Right cardiac atrium (tissue), 5 donors: Measurements from ENCODE around the gene EHD2. TPM values are rescaled to one million over a fixed set of nuclear protein-coding genes. Genes with fewer than 3 reads are reported as not detected.

Experiments used
- ATAC-seq, 2 donors: fragments of 200-7000 bp; cut with Tn5 transposase; one replicate each; pipeline versions ENCODE4 v1.8.0 to v1.9.1; 2020; ENCODE audit warnings: moderate library complexity in 2 of 2, mild to moderate bottlenecking in 1 of 2
- DNase-seq, 3 donors: peaks; one replicate each; pipeline ENCODE4 v3.0.0-alpha.2; 2020
- H3K27ac ChIP-seq: one replicate; pipeline ENCODE4 v1.5.1; 2013; ENCODE audit warnings: mild to moderate bottlenecking, low read length, control low read depth, moderate library complexity
- H3K27me3 ChIP-seq: one replicate; pipeline ENCODE4 v1.6.1; 2013; ENCODE audit not compliant: control insufficient read depth, insufficient read depth
- H3K4me1 ChIP-seq: one replicate; pipeline ENCODE4 v1.6.1; 2013; ENCODE audit warnings: low read length; ENCODE audit not compliant: control insufficient read depth, insufficient read depth
- H3K4me3 ChIP-seq: one replicate; pipeline ENCODE4 v1.5.1; 2013; ENCODE audit warnings: low read length, control low read depth
- H3K9me3 ChIP-seq: one replicate; pipeline ENCODE4 v1.6.1; 2013; ENCODE audit warnings: low read length; ENCODE audit not compliant: control insufficient read depth
- WGBS: extraction: QIAGEN DNeasy Blood & Tissue Kit; methylation state at CpG from one replicate; pipeline ENCODE4 v1.1.7; 2013; 5-methylcytosine and 5-hydroxymethylcytosine counted together
- intact Hi-C, 4 donors: fragments of 100-400 bp; cut with DNase I; formaldehyde crosslinking; loops; one replicate each; pipeline versions ENCODE4 v1.11.0 to v1.14.0; 2022 to 2023
- polyA plus RNA-seq: library from polyadenylated mRNA; stranded (reverse); fragments of 200-250 nt; gene quantifications from one replicate; pipeline ENCODE4 v1.2.3, GENCODE V29; 2013
- total RNA-seq, 4 donors: library from RNA; stranded (reverse); fragmentation: NEBNext Ultra II Directional; extraction: Animal tissue kit (Norgen Biotek cat#: 25700); gene quantifications; one replicate each; pipeline ENCODE4 v1.2.1, GENCODE V29; 2021
- donor health status: healthy with polysubstance abuse.
- donor health status: DM: no; HTN: yes; CAD: no.
- donor health status: DM: no; HTN: no; CAD: no.
- donor health status: DM: no; HTN: yes; CAD: no; lungs with severe emphysema.
- donor health status: DM: yes; HTN: yes; CAD: no.

The EHD2 gene
- total and polyA plus RNA-seq, 5 donors = 32.8 to 61.9 (median 38.7) TPM

DNA sequence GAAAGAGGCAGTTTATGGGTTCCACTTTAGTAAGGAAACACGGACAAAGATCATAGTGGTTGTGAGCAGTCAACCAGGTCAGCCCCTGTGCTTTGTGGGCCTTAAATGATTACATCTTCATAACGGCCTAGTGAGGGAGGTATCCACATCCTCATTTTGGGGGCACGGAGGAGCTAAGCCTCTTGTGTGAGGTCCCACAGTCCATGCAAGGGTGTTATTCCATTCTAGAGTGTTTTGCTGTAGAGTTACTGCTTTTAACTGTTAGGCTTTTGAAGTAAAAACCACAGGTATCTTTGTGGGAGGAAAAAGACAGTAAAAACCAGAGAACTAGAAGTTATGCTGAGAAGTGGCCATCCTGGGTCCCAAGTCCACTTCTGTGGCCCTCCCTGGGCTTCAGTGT, 36.1 kb downstream of the EHD2 start:
- Histone ChIP-seq H3K9me3 (no peaks in the 10 kb centered on the region), H3K27ac (no peak overlapping the region), H3K27me3 (no peaks in the 10 kb centered on the region), H3K4me3 (no peak overlapping the region), H3K4me1 (no peaks in the 10 kb centered on the region)
- 86% methylated on average over 3 of the region's 3 CpGs for WGBS
- DNase-seq (no peak), ATAC-seq (no peak)
- intact Hi-C loops = no loop called here

DNA sequence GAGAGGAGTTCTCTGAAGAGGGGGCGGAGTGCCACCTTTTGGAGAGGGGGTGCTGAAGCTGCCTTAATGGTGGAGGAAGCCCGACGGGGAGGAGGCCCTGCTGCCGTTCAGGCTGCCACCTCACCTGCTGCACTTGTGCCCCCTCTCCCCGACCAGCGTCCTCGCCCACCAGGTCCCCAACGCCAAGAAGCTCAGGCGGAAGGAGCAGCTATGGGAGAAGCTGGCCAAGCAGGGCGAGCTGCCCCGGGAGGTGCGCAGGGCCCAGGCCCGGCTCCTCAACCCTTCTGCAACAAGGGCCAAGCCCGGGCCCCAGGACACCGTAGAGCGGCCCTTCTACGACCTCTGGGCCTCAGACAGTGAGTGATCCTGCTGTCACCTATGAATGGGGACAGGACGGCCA, 37.5 kb downstream of the EHD2 start:
- no peak overlapping the region for H3K4me3 ChIP-seq
- no peaks in the 10 kb centered on the region for H3K9me3 ChIP-seq
- H3K4me1 ChIP-seq = no peaks in the 10 kb centered on the region
- no peaks in the 10 kb centered on the region for H3K27me3 ChIP-seq
- no peak overlapping the region for H3K27ac ChIP-seq
- DNase-seq (no peak), ATAC-seq (no peak)
- WGBS = 92% methylated on average over 18 of the region's 18 CpGs
- intact Hi-C loops = no loop called here

DNA sequence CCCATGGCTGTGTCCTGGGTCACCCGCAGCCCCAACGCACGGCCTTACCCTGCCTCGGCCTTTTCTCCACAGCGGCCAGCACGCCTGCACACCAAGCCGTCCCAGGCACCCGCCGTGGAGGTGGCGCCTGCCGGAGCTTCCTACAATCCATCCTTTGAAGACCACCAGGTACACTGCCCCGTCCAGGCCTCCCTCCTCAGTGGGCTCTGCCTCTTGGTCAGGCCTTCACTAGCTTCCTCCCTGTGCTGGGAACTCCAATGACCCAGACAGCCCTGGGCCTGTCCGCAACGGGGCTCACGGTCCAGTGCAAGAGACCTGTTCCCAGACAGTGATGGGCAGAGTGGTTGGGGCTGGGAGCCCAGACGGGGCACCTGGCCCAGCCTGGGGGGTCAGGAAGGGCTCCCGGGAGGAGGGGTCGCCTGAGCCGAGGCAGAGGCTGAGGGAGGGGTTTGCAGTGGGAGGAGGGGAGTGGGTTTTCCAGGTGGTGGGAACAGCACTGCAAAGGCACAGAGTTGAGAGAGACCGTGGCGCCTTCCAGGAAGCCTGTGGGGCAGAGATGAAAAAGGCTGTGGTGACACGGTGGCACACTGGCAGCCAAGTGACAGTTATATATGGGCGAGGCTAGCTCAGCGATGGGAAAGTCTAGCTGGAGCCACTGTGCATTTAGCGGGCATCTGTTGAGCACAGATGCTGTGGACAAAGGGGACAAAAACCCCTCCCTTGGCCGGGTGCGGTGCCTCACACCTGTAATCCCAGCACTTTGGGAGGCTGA, 39.4 kb downstream of the EHD2 start:
- H3K27ac ChIP-seq = no peak overlapping the region
- no peaks in the 10 kb centered on the region for H3K27me3 ChIP-seq
- ATAC-seq (no peak), DNase-seq (no peak)
- no peaks in the 10 kb centered on the region for H3K4me1 ChIP-seq
- intact Hi-C loops = no loop called here
- no peaks in the 10 kb centered on the region for H3K9me3 ChIP-seq
- 91% methylated on average over 27 of the region's 27 CpGs for WGBS
- H3K4me3 ChIP-seq = no peak overlapping the region

DNA sequence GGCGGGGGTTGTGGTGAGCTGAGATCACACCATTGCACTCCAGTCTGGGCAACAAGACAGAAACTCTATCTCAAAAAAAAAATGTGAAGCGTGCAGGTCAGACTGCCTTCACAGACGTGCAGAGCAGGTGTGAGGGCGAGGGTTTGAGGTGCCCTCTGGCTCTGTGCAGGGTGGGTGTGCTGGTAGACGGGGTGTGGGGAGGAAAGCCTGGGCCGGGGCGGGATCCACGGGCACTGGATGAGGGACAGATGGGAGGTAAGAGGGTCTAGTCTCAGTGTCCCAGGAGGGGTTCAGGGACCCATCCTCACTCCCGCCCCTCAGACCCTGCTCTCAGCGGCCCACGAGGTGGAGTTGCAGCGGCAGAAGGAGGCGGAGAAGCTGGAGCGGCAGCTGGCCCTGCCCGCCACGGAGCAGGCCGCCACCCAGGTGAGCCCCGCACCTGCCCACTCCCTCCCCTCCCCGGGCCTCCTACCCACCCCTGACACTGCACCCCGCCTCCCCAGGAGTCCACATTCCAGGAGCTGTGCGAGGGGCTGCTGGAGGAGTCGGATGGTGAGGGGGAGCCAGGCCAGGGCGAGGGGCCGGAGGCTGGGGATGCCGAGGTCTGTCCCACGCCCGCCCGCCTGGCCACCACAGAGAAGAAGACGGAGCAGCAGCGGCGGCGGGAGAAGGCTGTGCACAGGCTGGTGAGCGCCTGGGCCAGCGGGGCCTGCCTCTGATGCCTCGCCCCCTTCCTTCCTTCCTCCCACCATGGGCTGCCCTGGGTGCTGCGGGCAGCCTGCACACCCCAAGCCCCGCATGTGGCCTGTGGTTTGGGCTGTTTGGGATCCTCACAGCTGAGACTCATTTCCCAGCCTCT, 41.2 kb downstream of the EHD2 start:
- intact Hi-C loops = no loop called here
- no peak overlapping the region for H3K27ac ChIP-seq

DNA sequence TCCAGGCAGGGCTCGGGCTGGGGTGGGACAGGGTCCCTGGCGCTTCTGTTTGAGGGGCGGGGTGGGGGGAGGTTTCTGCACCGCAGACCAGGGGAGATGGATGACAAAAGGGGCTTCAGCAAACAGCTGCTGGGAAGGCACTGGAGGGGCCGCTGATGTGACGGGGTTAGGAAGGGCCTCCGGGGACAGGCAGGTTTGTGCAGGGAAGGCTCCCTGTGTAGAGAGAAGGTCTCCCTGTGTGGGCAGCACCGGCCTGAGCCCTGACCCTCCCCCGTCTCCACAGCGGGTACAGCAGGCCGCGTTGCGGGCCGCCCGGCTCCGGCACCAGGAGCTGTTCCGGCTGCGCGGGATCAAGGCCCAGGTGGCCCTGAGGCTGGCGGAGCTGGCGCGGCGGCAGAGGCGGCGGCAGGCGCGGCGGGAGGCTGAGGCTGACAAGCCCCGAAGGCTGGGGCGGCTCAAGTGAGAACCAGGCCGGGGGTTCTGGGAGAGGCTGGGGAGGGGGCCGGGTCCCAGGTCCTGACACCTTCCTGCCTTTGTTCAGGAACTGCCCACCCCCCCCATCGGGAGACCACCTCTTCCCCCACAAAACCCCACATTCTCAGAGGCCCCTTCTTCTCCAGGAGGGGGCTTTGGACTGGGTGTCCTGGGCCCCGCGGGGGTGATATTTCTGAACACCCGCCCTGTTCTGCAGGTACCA, 42.0 kb downstream of the EHD2 start:
- no peak overlapping the region for H3K27ac ChIP-seq
- DNase-seq (peak in 1 of 3 donors; percentile 65), ATAC-seq (no peak)
- intact Hi-C loops = no loop called here
- 90% methylated on average over 36 of the region's 36 CpGs for WGBS
- H3K9me3 ChIP-seq = no peaks in the 10 kb centered on the region
- no peaks in the 10 kb centered on the region for H3K27me3 ChIP-seq
- no peak overlapping the region for H3K4me3 ChIP-seq
- H3K4me1 ChIP-seq = no peaks in the 10 kb centered on the region

More for the DNA sequence above, 41.2 kb downstream of the EHD2 start:
- no peaks in the 10 kb centered on the region for H3K4me1 ChIP-seq
- WGBS = 92% methylated on average over 37 of the region's 37 CpGs
- no peak overlapping the region for H3K4me3 ChIP-seq
- H3K9me3 ChIP-seq = no peaks in the 10 kb centered on the region
- peak in 1 of 3 donors; percentile 58 for DNase-seq
- ATAC-seq = peak; percentile 5 to 7
- H3K27me3 ChIP-seq = no peaks in the 10 kb centered on the region

DNA sequence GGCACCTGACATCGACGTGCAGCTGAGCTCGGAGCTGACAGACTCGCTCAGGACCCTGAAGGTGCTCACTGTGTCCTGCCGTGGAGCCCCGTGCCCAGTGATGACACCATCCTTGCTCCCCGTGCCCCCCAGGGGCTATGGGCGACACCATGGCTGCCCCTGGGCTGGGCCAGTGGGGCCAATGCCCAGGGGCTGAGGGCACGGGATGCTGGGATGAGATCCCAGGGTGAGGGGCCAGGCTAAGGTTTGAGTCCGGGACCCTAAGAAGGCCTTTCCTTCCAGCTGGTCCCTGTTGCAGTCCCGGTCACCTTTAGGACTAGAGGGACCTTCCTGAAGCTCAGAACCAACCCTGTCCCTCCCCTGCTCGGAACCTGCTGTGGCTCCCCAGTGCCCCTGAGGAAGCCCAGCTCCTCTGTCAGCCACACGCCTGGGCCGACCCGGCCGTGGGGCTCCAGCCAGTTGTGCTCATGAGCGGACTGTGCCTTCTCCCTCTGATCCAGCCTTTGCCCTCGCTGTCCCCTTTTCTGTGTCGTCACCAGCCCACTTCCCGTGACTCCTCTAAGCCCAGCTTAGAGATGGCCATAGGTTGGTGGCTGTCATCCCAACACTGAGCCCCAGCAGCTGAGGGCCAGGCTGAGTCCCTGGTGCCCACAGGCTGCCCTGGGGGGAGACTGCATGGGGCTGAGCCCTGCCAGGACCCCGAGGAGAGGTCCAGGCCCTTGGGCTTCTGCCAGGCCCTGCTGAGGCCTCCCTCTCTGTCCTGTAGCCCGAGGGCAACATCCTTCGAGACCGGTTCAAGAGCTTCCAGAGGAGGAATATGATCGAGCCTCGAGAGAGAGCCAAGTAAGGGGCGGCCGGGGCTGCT, 42.8 kb downstream of the EHD2 start:
- intact Hi-C loops = no loop called here

DNA sequence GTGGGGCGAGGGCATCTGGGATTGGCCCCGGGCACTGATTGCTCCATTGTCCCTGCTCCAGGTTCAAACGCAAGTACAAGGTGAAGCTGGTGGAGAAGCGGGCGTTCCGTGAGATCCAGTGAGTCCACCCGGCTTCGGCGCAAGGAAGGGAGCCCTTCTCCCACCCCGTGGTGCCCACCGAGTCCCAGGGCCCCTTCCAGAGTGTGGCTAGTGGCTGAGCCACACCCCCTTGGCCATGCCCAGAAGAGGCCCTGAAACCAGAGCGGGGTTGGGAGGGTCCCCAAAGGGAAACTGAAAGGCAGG, 43.4 kb downstream of the EHD2 start:
- H3K27me3 ChIP-seq = no peaks in the 10 kb centered on the region
- intact Hi-C loops = no loop called here
- no peak overlapping the region for H3K27ac ChIP-seq
- H3K4me1 ChIP-seq = no peaks in the 10 kb centered on the region
- DNase-seq (peak in 1 of 3 donors; percentile 49), ATAC-seq (no peak)
- 92% methylated on average over 12 of the region's 12 CpGs for WGBS
- no peaks in the 10 kb centered on the region for H3K9me3 ChIP-seq
- H3K4me3 ChIP-seq = no peak overlapping the region

More for the DNA sequence above, 42.8 kb downstream of the EHD2 start:
- Histone ChIP-seq H3K9me3 (no peaks in the 10 kb centered on the region), H3K27me3 (no peaks in the 10 kb centered on the region), H3K27ac (no peak overlapping the region), H3K4me1 (no peaks in the 10 kb centered on the region), H3K4me3 (no peak overlapping the region)
- peak in 1 of 3 donors; percentile 63 for DNase-seq
- ATAC-seq = peak in 1 of 2 donors; percentile 5
- 90% methylated on average over 28 of the region's 28 CpGs for WGBS

DNA sequence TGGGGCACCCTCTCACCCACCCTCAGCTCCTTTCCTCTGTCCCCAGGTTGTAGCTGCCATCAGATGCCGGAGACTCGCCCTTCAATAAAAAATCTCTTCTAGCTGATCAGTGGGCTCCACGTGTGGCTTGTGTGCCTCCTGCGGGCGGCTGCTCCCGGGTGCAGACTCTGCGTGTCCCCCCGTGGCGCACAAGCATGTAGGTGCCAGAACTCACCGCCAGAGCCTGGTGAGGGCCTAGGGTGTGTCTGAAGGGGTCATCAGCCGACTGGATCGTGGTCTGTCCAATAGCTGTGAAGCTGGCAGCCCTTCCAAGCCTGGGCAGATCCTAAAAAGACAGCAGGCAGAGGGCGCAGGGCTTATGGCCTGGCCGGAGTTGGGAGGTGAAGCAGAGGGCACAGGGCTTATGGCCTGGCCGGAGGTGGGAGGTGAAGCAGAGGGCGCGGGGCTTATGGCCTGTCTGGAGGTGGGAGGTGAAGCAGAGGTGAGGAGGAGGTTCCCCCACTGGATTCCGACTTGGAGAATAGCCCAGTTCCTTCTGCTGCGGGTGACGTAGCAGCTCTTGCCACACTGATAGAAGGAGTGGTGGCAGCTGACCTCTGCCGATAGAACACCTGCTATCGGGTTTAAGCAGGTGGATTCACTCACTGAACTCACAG, 43.9 kb downstream of the EHD2 start:
- H3K27ac ChIP-seq = no peak overlapping the region
- H3K4me3 ChIP-seq = no peak overlapping the region
- DNase-seq (peak in 1 of 3 donors; percentile 45), ATAC-seq (peak; percentile 7 to 8)
- H3K27me3 ChIP-seq = no peaks in the 10 kb centered on the region
- 79% methylated on average over 22 of the region's 22 CpGs for WGBS
- H3K4me1 ChIP-seq = no peaks in the 10 kb centered on the region
- intact Hi-C loops = no loop called here
- no peaks in the 10 kb centered on the region for H3K9me3 ChIP-seq

DNA sequence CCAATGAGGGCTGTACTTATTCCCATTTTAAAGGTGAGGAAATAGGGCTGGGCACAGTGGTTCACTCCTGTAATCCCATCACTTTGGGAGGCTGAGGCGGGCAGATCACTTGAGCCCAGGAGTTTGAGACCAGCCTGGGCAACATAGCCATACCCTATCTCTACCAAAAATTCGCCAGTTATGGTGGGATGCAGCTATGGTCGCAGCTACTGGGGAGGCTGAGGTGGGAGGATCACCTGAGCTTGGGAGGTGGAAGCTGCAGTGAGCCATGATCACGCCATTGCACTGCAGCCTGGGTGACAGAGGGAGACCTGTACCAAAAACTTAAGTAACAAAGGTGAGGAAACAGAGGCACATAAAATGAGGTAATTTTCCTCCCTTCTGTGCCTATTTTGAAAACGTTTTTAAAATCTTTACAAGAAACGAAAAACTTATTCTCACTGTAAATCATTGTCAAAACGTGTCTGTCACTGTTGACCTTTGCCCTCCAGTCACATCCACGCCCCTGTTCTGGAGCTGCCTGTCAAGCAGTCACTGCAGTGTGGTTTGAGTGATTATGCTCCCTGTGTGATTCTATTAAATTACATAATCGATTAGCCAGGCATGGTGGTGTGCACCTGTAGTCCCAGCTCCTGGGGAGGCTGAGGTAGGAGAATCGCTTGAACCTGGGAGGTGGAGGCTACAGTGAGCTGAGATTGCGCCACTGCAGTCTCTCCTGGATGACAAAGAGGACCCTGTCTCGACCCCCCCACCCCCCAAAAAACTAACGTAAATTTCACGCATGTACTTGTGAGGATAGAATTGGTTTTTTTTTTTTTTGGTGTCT, 44.6 kb downstream of the EHD2 start:
- DNase-seq = peak in 1 of 3 donors; percentile 10
- no peak overlapping the region for H3K4me3 ChIP-seq
- intact Hi-C loops = no loop called here
- WGBS = 81% methylated on average over 14 of the region's 14 CpGs
- no peaks in the 10 kb centered on the region for H3K9me3 ChIP-seq
- H3K4me1 ChIP-seq = no peaks in the 10 kb centered on the region
- H3K27me3 ChIP-seq = no peaks in the 10 kb centered on the region
- no peak for ATAC-seq
- H3K27ac ChIP-seq = no peak overlapping the region
